ENCODE measurements around the gene PTH2R.
"Not testable (repeated sequence)": the region's sequence is repeated elsewhere in the genome, so short reads cannot be mapped to it uniquely, and the experiment has no call there.

Gene PTH2R

GRCh38 chr2:208529796-208530195 is 123.2 kb downstream of the PTH2R start:
- no peak for ATAC-seq
- TF ChIP-seq TCF4 (CRISPR knock-in tag; IDR thresholded peaks at IDR 0.05; ENCODE audit: borderline replicate concordance): no peak
- no peak for TF ChIP-seq CSDC2 (CRISPR knock-in tag; IDR thresholded peaks at IDR 0.05)

- no peak for TF ChIP-seq CSRNP3 (CRISPR knock-in tag; IDR thresholded peaks at IDR 0.05)
- no peak for TF ChIP-seq ZC3H10 (CRISPR knock-in tag; IDR thresholded peaks at IDR 0.05)
- ATAC-seq: no peak
Observed at GRCh38 chr2:208531361-208531760, 124.8 kb downstream of the PTH2R start.

- not testable (repeated sequence) for ATAC-seq
Observed at GRCh38 chr2:208535578-208535977, 129.0 kb downstream of the PTH2R start.

GRCh38 chr2:208541461-208541988 is 134.9 kb downstream of the PTH2R start:
- ATAC-seq: no peak
- no peak for TF ChIP-seq ESRRG (CRISPR knock-in tag; IDR thresholded peaks at IDR 0.05)
- TF ChIP-seq ZFP3 (CRISPR knock-in tag; IDR thresholded peaks at IDR 0.05): no peak
- TF ChIP-seq ZFP30 (CRISPR knock-in tag; IDR thresholded peaks at IDR 0.05): no peak
- TF ChIP-seq POU6F1 (CRISPR knock-in tag; IDR thresholded peaks at IDR 0.05; ENCODE audit: borderline replicate concordance, low read depth): no peak
- no peak for TF ChIP-seq ARNTL (CRISPR knock-in tag; IDR thresholded peaks at IDR 0.05; ENCODE audit: borderline replicate concordance, low read depth)
- no peak for TF ChIP-seq SNAI2 (CRISPR knock-in tag; IDR thresholded peaks at IDR 0.05)
- no peak for TF ChIP-seq ZNF565 (CRISPR knock-in tag; conservative IDR thresholded peaks at IDR 0.05; ENCODE audit: low read depth)
- no peak for TF ChIP-seq OSR1 (CRISPR knock-in tag; IDR thresholded peaks at IDR 0.05)
- no peak for TF ChIP-seq GLIS3 (CRISPR knock-in tag; IDR thresholded peaks at IDR 0.05)
- TF ChIP-seq CSDC2 (CRISPR knock-in tag; IDR thresholded peaks at IDR 0.05): no peak
- TF ChIP-seq TCF4 (CRISPR knock-in tag; IDR thresholded peaks at IDR 0.05; ENCODE audit: borderline replicate concordance): no peak
- TF ChIP-seq TOX (CRISPR knock-in tag; IDR thresholded peaks at IDR 0.05; ENCODE audit: borderline replicate concordance): no peak
- no peak for TF ChIP-seq ZNF70 (CRISPR knock-in tag; IDR thresholded peaks at IDR 0.05)
- no peak for TF ChIP-seq PPARA (CRISPR knock-in tag; IDR thresholded peaks at IDR 0.05; ENCODE audit: borderline replicate concordance)
- TF ChIP-seq PATZ1 (CRISPR knock-in tag; IDR thresholded peaks at IDR 0.05; ENCODE audit: borderline replicate concordance): no peak
- no peak for TF ChIP-seq CSRNP3 (CRISPR knock-in tag; IDR thresholded peaks at IDR 0.05)
- TF ChIP-seq TSHZ2 (CRISPR knock-in tag; IDR thresholded peaks at IDR 0.05): no peak
- no peak for TF ChIP-seq RARB (CRISPR knock-in tag; IDR thresholded peaks at IDR 0.05)
